ENCODE results near the gene ROBO4. TPM values are rescaled to one million over a fixed set of nuclear protein-coding genes. Genes with fewer than 3 reads are reported as not detected.

Gene ROBO4
- total RNA-seq, 1 donor from 2014 or later = 0.25 TPM

DNA sequence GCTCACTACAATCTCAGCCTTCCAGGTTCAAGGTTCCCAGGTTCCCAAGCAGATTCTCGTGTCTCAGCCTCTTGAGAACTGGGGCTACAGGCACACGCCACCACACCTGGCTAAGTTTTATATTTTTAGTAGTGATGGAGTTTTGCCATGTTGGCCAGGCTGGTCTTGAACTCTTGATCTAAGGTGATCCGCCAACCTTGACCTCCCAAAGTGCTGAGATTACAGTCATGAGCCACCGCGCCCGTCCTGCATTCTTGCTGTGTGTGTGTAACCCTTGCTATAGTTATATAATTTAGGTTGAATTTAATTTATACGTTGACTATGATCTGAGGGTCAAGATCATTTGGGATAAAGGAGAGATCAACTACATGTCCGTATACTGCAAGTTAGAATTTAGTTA, 61.7 kb downstream of the ROBO4 start:
- peaks cover 45% of the 10 kb centered on the region for H3K27me3 ChIP-seq (ENCODE audit: insufficient read depth, low read length)
- no peaks in the 10 kb centered on the region for H3K9me3 ChIP-seq (ENCODE audit: insufficient read depth, low read depth, low read length)
- H4K20me1 ChIP-seq (ENCODE audit: insufficient read depth, low read length) = no peaks in the 10 kb centered on the region
- H3K4me3 Mint-ChIP-seq (ENCODE audit: unreplicated experiment) = no peak overlapping the region
- peak overlapping the region; percentile 29 for H2AFZ ChIP-seq (ENCODE audit: low read depth, low read length)
- peaks cover 13% of the 10 kb centered on the region for H3K4me1 ChIP-seq (ENCODE audit: insufficient read depth, low read length)
- peak overlapping the region; percentile 55 for H3K4me2 ChIP-seq (ENCODE audit: low read length)
- TF ChIP-seq, protein P1, sequence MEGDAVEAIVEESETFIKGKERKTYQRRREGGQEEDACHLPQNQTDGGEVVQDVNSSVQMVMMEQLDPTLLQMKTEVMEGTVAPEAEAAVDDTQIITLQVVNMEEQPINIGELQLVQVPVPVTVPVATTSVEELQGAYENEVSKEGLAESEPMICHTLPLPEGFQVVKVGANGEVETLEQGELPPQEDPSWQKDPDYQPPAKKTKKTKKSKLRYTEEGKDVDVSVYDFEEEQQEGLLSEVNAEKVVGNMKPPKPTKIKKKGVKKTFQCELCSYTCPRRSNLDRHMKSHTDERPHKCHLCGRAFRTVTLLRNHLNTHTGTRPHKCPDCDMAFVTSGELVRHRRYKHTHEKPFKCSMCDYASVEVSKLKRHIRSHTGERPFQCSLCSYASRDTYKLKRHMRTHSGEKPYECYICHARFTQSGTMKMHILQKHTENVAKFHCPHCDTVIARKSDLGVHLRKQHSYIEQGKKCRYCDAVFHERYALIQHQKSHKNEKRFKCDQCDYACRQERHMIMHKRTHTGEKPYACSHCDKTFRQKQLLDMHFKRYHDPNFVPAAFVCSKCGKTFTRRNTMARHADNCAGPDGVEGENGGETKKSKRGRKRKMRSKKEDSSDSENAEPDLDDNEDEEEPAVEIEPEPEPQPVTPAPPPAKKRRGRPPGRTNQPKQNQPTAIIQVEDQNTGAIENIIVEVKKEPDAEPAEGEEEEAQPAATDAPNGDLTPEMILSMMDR (IDR thresholded peaks at IDR 0.05; ENCODE audit: insufficient read depth, low read depth, low read length) = no peak
- TF ChIP-seq EZH2 (IDR thresholded peaks at IDR 0.05; ENCODE audit: insufficient read depth, low read length) = no peak
- H3K9ac ChIP-seq (ENCODE audit: low read length) = peak overlapping the region; percentile 43
- no peaks in the 10 kb centered on the region for H3K79me2 ChIP-seq (ENCODE audit: insufficient read depth, low read length)
- no peaks in the 10 kb centered on the region for H3K36me3 ChIP-seq (ENCODE audit: insufficient read depth, low read length)
- FAIRE-seq = no peak
- peaks cover 2% of the 10 kb centered on the region for H3K4me1 Mint-ChIP-seq (ENCODE audit: low read depth, unreplicated experiment)
- H3K4me3 ChIP-seq (ENCODE audit: insufficient read depth, low read depth, low read length) = no peak overlapping the region
- peaks cover 51% of the 10 kb centered on the region for H3K27me3 Mint-ChIP-seq (ENCODE audit: low read depth, unreplicated experiment)
- H3K27ac ChIP-seq (ENCODE audit: low read depth, low read length) = no peak overlapping the region
- no peaks in the 10 kb centered on the region for H3K36me3 Mint-ChIP-seq (ENCODE audit: low read depth, unreplicated experiment)
- H3K27ac Mint-ChIP-seq (ENCODE audit: unreplicated experiment) = no peak overlapping the region
- H3K9me3 Mint-ChIP-seq (ENCODE audit: unreplicated experiment) = no peaks in the 10 kb centered on the region
- no peak for DNase-seq (ENCODE audit: low read depth)

DNA sequence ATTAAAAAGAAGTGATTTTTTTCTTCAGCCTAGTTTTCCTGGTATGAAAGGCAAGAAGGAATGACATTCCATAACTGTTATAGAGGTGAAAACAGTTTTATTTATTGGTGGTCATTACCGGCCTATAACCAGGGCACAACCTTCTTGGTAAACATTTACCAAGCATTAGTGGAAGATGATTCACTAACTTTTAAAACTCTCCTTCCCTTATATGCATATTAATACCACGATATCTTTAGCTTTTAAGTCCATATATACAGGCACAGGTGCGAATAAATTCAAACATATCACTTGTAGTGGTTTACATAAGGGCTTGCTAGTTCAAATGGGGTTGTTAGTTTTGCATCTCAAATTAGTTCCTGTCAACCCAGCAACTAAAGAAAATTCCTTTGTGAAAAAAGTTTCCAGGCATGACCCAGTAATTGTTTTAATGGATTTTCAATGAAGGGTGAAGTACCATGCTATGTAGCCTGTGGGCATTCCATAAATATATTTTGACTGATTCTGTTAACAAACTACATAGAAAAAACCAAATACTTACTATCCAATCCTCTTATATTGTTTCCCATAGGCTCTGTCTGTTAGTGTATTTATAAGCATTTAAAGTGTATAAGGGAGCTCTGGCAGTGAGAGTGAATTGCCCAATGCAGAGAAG, 63.0 kb downstream of the ROBO4 start:
- Mint-ChIP-seq H3K9me3 (ENCODE audit: unreplicated experiment) (no peaks in the 10 kb centered on the region), H3K36me3 (ENCODE audit: low read depth, unreplicated experiment) (no peaks in the 10 kb centered on the region), H3K27me3 (ENCODE audit: low read depth, unreplicated experiment) (peaks cover 39% of the 10 kb centered on the region), H3K4me1 (ENCODE audit: low read depth, unreplicated experiment) (peaks cover 2% of the 10 kb centered on the region), H3K4me3 (ENCODE audit: unreplicated experiment) (no peak overlapping the region), H3K27ac (ENCODE audit: unreplicated experiment) (no peak overlapping the region)
- Histone ChIP-seq H3K27me3 (ENCODE audit: insufficient read depth, low read length) (peaks cover 32% of the 10 kb centered on the region), H3K4me3 (ENCODE audit: insufficient read depth, low read depth, low read length) (no peak overlapping the region), H3K9ac (ENCODE audit: low read length) (no peak overlapping the region), H3K79me2 (ENCODE audit: insufficient read depth, low read length) (no peaks in the 10 kb centered on the region), H3K27ac (ENCODE audit: low read depth, low read length) (no peak overlapping the region), H3K4me2 (ENCODE audit: low read length) (no peak overlapping the region), H3K36me3 (ENCODE audit: insufficient read depth, low read length) (no peaks in the 10 kb centered on the region), H3K4me1 (ENCODE audit: insufficient read depth, low read length) (peaks cover 9% of the 10 kb centered on the region), H2AFZ (ENCODE audit: low read depth, low read length) (no peak overlapping the region), H3K9me3 (ENCODE audit: insufficient read depth, low read depth, low read length) (no peaks in the 10 kb centered on the region), H4K20me1 (ENCODE audit: insufficient read depth, low read length) (no peaks in the 10 kb centered on the region)
- FAIRE-seq (no peak), DNase-seq (ENCODE audit: low read depth) (no peak)
- TF ChIP-seq, protein P1 (IDR thresholded peaks at IDR 0.05; ENCODE audit: insufficient read depth, low read depth, low read length) = no peak
- TF ChIP-seq EZH2 (IDR thresholded peaks at IDR 0.05; ENCODE audit: insufficient read depth, low read length) = no peak

Other genes with a start within 250 kb of the ROBO4 start
- 15.4 and 18.5 TPM in 2 replicates for gene SIAE, start 224.1 kb downstream of the ROBO4 start, total RNA-seq
- 5.0 and 6.2 TPM in 2 replicates for gene SPA17, start 224.0 kb downstream of the ROBO4 start, total RNA-seq
- 1.5 and 1.7 TPM in 2 replicates for gene NRGN, start 157.9 kb downstream of the ROBO4 start, total RNA-seq
- gene VSIG2, start 145.6 kb downstream of the ROBO4 start, total RNA-seq = 0.18 TPM in 1 of 2 replicates, not detected in the other
- gene ESAM, start 135.6 kb downstream of the ROBO4 start, total RNA-seq = 9.4 and 22.0 TPM in 2 replicates
- 13.7 and 18.7 TPM in 2 replicates for gene MSANTD2, start 97.5 kb downstream of the ROBO4 start, total RNA-seq
- gene ROBO3, start 32.4 kb downstream of the ROBO4 start, total RNA-seq = 12.9 and 14.5 TPM in 2 replicates
- not detected in 2 replicates for gene HEPN1, start 21.4 kb upstream of the ROBO4 start, total RNA-seq
- 0.19 TPM in 1 of 2 replicates, not detected in the other for gene HEPACAM, start 38.2 kb upstream of the ROBO4 start, total RNA-seq
- 0.75 and 1.0 TPM in 2 replicates for gene CCDC15, start 56.3 kb upstream of the ROBO4 start, total RNA-seq
- 0.62 and 1.3 TPM in 2 replicates for gene SLC37A2, start 165.4 kb upstream of the ROBO4 start, total RNA-seq
- gene TMEM218, start 213.8 kb upstream of the ROBO4 start, total RNA-seq = 11.6 and 11.9 TPM in 2 replicates